ENCODE data around the gene ATP1A1.

Gene ATP1A1

GRCh38 chr1:116371752-116372151 is 1.3 kb upstream of the ATP1A1 start:
- CTCF ChIA-PET = interaction anchor here (1.8 to 3.0 kb wide), 2 partner anchors 12 to 113 kb away, joined by 5 to 11 read pairs; no protein-coding TSS in a partner anchor
- H3K4me3 ChIP-seq (ENCODE audit: low read depth, low read length) = no peak overlapping the region
- POLR2A ChIA-PET = no interaction called here
- TF ChIP-seq CTCF (IDR thresholded peaks at IDR 0.05; ENCODE audit: insufficient read depth, low read length, missing control alignments) = no peak
- DNase-seq (ENCODE audit: low read depth, low spot score) = no peak

- H3K4me3 ChIP-seq (ENCODE audit: low read depth, low read length) = peak overlapping the region; percentile 76
- no peak for TF ChIP-seq CTCF (IDR thresholded peaks at IDR 0.05; ENCODE audit: insufficient read depth, low read length, missing control alignments)
- ChIA-PET CTCF (interaction anchor here (1.8 to 3.0 kb wide), 2 partner anchors 12 to 113 kb away, joined by 5 to 11 read pairs; no protein-coding TSS in a partner anchor), POLR2A (no interaction called here)
- no peak for DNase-seq (ENCODE audit: low read depth, low spot score)
These were observed 853 bp upstream of the ATP1A1 start for GRCh38 chr1:116372191-116372590.

GRCh38 chr1:116373431-116374352 is 648 bp downstream of the ATP1A1 start:
- no peak for DNase-seq (ENCODE audit: low read depth, low spot score)
- CTCF ChIA-PET = interaction anchor here (1.0 to 3.0 kb wide), 2 partner anchors 112 to 125 kb away, joined by 4 to 11 read pairs; no protein-coding TSS in a partner anchor
- TF ChIP-seq CTCF (IDR thresholded peaks at IDR 0.05; ENCODE audit: insufficient read depth, low read length, missing control alignments) = no peak
- POLR2A ChIA-PET = interaction anchor here (1.0 kb wide), 2 partner anchors 38 to 45 kb away, joined by 3 read pairs; no protein-coding TSS in a partner anchor
- peak overlapping the region; percentile 76 for H3K4me3 ChIP-seq (ENCODE audit: low read depth, low read length)

GRCh38 chr1:116374353-116375147 is 1.5 kb downstream of the ATP1A1 start:
- ChIA-PET POLR2A (no interaction called here), CTCF (interaction anchor here (1.2 to 2.6 kb wide), 6 partner anchors 13 to 236 kb away, joined by 3 to 21 read pairs (median 6); no protein-coding TSS in a partner anchor)
- no peak for TF ChIP-seq CTCF (IDR thresholded peaks at IDR 0.05; ENCODE audit: insufficient read depth, low read length, missing control alignments)
- H3K4me3 ChIP-seq (ENCODE audit: low read depth, low read length) = peak overlapping the region; percentile 76
- no peak for DNase-seq (ENCODE audit: low read depth, low spot score)

- TF ChIP-seq CTCF (IDR thresholded peaks at IDR 0.05; ENCODE audit: insufficient read depth, low read length, missing control alignments) = no peak
- H3K4me3 ChIP-seq (ENCODE audit: low read depth, low read length) = peak overlapping the region; percentile 76
- CTCF ChIA-PET = interaction anchor here (1.0 to 2.6 kb wide), 7 partner anchors 12 to 236 kb away, joined by 3 to 21 read pairs (median 6); no protein-coding TSS in a partner anchor
- no peak for DNase-seq (ENCODE audit: low read depth, low spot score)
- POLR2A ChIA-PET = interaction anchor here (1.1 kb wide), 1 partner anchor 35 kb away, joined by 4 read pairs; no protein-coding TSS in a partner anchor
These were observed 2.3 kb downstream of the ATP1A1 start for GRCh38 chr1:116375148-116375886.
